Activated CD8-positive, alpha-beta memory T cell treated with anti-CD3 and anti-CD28 coated beads for 1 hour (primary cell): ENCODE data around the gene PNPLA2.

Experiments used
- DNase-seq, 2 donors: peaks; one replicate each; pipeline ENCODE4 v3.0.0-alpha.2; 2020; ENCODE audit warnings: low read depth in 1 of 2; ENCODE audit errors: extremely low read depth in 1 of 2

The PNPLA2 gene

GRCh38 chr11:870418-870817 lies 51.7 kb downstream of the PNPLA2 start:
- DNase-seq = no peak

- no peak for DNase-seq
Observed at GRCh38 chr11:871472-871871, 52.8 kb downstream of the PNPLA2 start.

DNA sequence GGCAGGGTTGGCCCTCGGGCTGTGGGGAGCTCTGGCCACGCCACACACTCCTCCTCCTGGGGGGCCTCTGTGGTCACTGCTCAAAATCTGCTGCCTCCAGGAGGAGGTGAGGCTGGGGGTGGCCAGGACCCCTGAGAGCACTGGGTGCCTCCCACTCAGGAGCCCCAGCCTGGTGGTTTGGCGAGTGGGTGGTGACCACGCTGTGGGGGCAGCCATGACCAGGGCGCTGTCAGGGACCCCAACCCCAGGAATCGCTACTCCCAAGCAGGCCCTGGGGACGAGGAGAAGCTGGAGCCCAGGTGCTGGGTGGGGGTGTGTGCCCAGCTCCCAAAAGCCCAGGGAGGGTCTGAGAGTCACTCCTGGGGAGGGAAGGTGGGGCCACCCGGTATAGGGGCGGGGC lies 54.1 kb downstream of the PNPLA2 start:
- no peak for DNase-seq

DNA sequence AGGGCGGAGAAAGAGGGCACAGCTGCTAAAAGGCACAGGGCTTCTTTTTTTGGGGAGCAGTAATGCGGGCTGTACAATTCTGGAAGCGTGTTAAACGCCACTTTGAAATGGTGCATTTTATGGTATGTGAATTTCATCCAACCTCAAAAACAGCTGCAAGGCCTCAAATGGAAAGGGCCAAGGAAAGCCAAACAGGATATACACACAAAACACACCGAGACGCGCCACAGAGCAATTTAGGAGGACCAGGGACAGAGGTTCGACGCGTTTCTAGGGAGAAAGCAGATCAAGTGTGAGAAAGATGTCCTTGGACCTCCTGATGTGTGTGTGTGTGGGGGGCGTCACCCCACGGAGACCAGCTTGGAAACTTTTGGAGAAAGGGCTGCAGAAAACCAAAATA lies 55.0 kb downstream of the PNPLA2 start:
- DNase-seq = no peak
